WTC11 (cell line): ENCODE results near the gene ZNF518A. TPM values are rescaled to one million over a fixed set of nuclear protein-coding genes. Genes with fewer than 3 reads are reported as not detected.

Experiments
- ATAC-seq: fragments of 200-7000 bp; cut with Tn5 transposase; 2 replicates; pipeline ENCODE4 v1.10.0; 2021; ENCODE audit warnings: mild to moderate bottlenecking, moderate library complexity
- CTCF ChIA-PET: fragments of 300-600 bp; sonication (Branson Sonifier 250); formaldehyde crosslinking; loops from one replicate; lab custom pipeline; 2021; ENCODE audit warnings: antibody characterized with exemption; lab: Charles Lee
- POLR2A ChIA-PET: fragments of 350-600 bp; sonication (Branson Sonifier 250); formaldehyde crosslinking; loops from one replicate; lab custom pipeline; 2021; ENCODE audit warnings: antibody characterized with exemption; lab: Charles Lee
- DNase-seq: peaks from one replicate; pipeline ENCODE4 v3.0.0; 2021; ENCODE audit warnings: low spot score
- H3K27ac Mint-ChIP-seq: 2 replicates; pipeline ENCODE4 v1.8.0; 2021; ENCODE audit warnings: mixed read lengths
- H3K27me3 Mint-ChIP-seq: 2 replicates; pipeline ENCODE4 v1.8.0; 2021; ENCODE audit warnings: low read depth, mild to moderate bottlenecking, moderate library complexity, mixed read lengths
- H3K36me3 Mint-ChIP-seq: 2 replicates; pipeline ENCODE4 v1.8.0; 2021; ENCODE audit warnings: mixed read lengths
- H3K4me1 Mint-ChIP-seq: 2 replicates; pipeline ENCODE4 v1.8.0; 2022; ENCODE audit warnings: mixed read lengths
- H3K4me3 Mint-ChIP-seq: 2 replicates; pipeline ENCODE4 v1.8.0; 2021; ENCODE audit warnings: mild to moderate bottlenecking, moderate library complexity, mixed read lengths
- H3K9me3 Mint-ChIP-seq: 2 replicates; pipeline ENCODE4 v1.8.0; 2021; ENCODE audit warnings: mixed read lengths
- ATF6 ChIP-seq: sonication (generic); formaldehyde crosslinking; IDR thresholded peaks from 2 replicates; pipeline ENCODE4 v1.8.1; 2023; ENCODE audit warnings: mild to moderate bottlenecking, missing genetic modification reagents
- FOXJ3 ChIP-seq: sonication (generic); formaldehyde crosslinking; IDR thresholded peaks from 2 replicates; pipeline ENCODE4 v1.9.0; 2021; ENCODE audit warnings: missing genetic modification reagents, mild to moderate bottlenecking, borderline replicate concordance
- FOXP1 ChIP-seq: sonication (generic); formaldehyde crosslinking; IDR thresholded peaks from 2 replicates; pipeline ENCODE4 v1.8.0; 2022; ENCODE audit warnings: missing genetic modification reagents, mild to moderate bottlenecking, moderate library complexity, borderline replicate concordance
- FOXP4 ChIP-seq: sonication (generic); formaldehyde crosslinking; IDR thresholded peaks from 2 replicates; pipeline ENCODE4 v1.8.0; 2022; ENCODE audit warnings: mild to moderate bottlenecking, missing genetic modification reagents
- HMGA2 ChIP-seq: fragments of 250-450 bp; sonication (Bioruptor Pico); IDR thresholded peaks from 2 replicates; pipeline ENCODE4 v1.4.0; 2021; ENCODE audit warnings: mild to moderate bottlenecking, moderate library complexity
- NFATC4 ChIP-seq: fragments of 250-450 bp; sonication (Bioruptor Pico); IDR thresholded peaks from 2 replicates; pipeline ENCODE4 v1.9.0; 2021; ENCODE audit warnings: mild to moderate bottlenecking
- NFYB ChIP-seq: sonication (generic); formaldehyde crosslinking; conservative IDR thresholded peaks from 2 replicates; pipeline ENCODE4 v1.8.0; 2022; ENCODE audit warnings: low read depth, missing genetic modification reagents
- RELA ChIP-seq: sonication (generic); formaldehyde crosslinking; IDR thresholded peaks from 2 replicates; pipeline ENCODE4 v1.8.1; 2022; ENCODE audit warnings: missing genetic modification reagents, mild to moderate bottlenecking, borderline replicate concordance
- SOX15 ChIP-seq: fragments of 250-450 bp; sonication (Bioruptor Pico); IDR thresholded peaks from 2 replicates; pipeline ENCODE4 v1.9.0; 2021; ENCODE audit warnings: mild to moderate bottlenecking
- TP53 ChIP-seq: sonication (generic); formaldehyde crosslinking; IDR thresholded peaks from 2 replicates; pipeline ENCODE4 v1.8.1; 2023; ENCODE audit warnings: mild to moderate bottlenecking, missing genetic modification reagents
- USF2 ChIP-seq: sonication (generic); formaldehyde crosslinking; IDR thresholded peaks from 2 replicates; pipeline ENCODE4 v1.8.1; 2023; ENCODE audit warnings: mild to moderate bottlenecking, missing genetic modification reagents, moderate library complexity
- ZNF219 ChIP-seq: sonication (generic); formaldehyde crosslinking; IDR thresholded peaks from 2 replicates; pipeline ENCODE4 v1.8.0; 2023; ENCODE audit warnings: missing genetic modification reagents, mild to moderate bottlenecking, borderline replicate concordance
- ZNF232 ChIP-seq: sonication (generic); formaldehyde crosslinking; IDR thresholded peaks from 2 replicates; pipeline ENCODE4 v1.8.0; 2022; ENCODE audit warnings: mild to moderate bottlenecking, missing genetic modification reagents
- total RNA-seq: library from RNA; stranded (reverse); gene quantifications from 3 replicates; pipeline ENCODE4 v1.2.3, GENCODE V29; 2021
- TF ChIP-seq, protein P1 (sequence below): sonication (generic); formaldehyde crosslinking; IDR thresholded peaks from 2 replicates; pipeline ENCODE4 v1.8.0; 2022; ENCODE audit warnings: mild to moderate bottlenecking, missing genetic modification reagents
- TF ChIP-seq, protein P2 (sequence below): sonication (generic); formaldehyde crosslinking; IDR thresholded peaks from 2 replicates; pipeline ENCODE4 v1.8.1; 2022; ENCODE audit warnings: mild to moderate bottlenecking, moderate library complexity, missing genetic modification reagents

ZNF518A gene
- total RNA-seq, 1 experiment from 2014 or later: 29.9 TPM

GRCh38 chr10:96137567-96137966 lies 7.5 kb downstream of the ZNF518A start:
- Mint-ChIP-seq H3K4me1 (peaks cover 18% of the 10 kb centered on the region), H3K36me3 (peaks cover 55% of the 10 kb centered on the region), H3K27me3 (no peaks in the 10 kb centered on the region), H3K4me3 (no peak overlapping the region), H3K27ac (peak overlapping the region; percentile 45), H3K9me3 (no peaks in the 10 kb centered on the region)
- POLR2A ChIA-PET: no interaction called here
- no peak for DNase-seq
- TF ChIP-seq FOXP4 (CRISPR knock-in tag) (no peak), FOXJ3 (CRISPR knock-in tag) (no peak), NFATC4 (no peak), USF2 (CRISPR knock-in tag) (no peak), FOXP1 (CRISPR knock-in tag) (no peak)
- TF ChIP-seq, protein P1, sequence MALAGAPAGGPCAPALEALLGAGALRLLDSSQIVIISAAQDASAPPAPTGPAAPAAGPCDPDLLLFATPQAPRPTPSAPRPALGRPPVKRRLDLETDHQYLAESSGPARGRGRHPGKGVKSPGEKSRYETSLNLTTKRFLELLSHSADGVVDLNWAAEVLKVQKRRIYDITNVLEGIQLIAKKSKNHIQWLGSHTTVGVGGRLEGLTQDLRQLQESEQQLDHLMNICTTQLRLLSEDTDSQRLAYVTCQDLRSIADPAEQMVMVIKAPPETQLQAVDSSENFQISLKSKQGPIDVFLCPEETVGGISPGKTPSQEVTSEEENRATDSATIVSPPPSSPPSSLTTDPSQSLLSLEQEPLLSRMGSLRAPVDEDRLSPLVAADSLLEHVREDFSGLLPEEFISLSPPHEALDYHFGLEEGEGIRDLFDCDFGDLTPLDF (CRISPR knock-in tag): no peak
- CTCF ChIA-PET: interaction anchor here (1.3 kb wide), 1 partner anchor 121 kb away, joined by 3 read pairs; no protein-coding TSS in a partner anchor
- no peak for ATAC-seq

- Mint-ChIP-seq H3K4me3 (no peak overlapping the region), H3K27ac (peak overlapping the region; percentile 45; the same call in 1 of the 2 replicates), H3K36me3 (peaks cover 55% of the 10 kb centered on the region), H3K4me1 (peaks cover 18% of the 10 kb centered on the region), H3K9me3 (no peaks in the 10 kb centered on the region), H3K27me3 (no peaks in the 10 kb centered on the region)
- ChIA-PET POLR2A (no interaction called here), CTCF (interaction anchor here (1.3 kb wide), 1 partner anchor 121 kb away, joined by 3 read pairs; no protein-coding TSS in a partner anchor)
- no peak for ATAC-seq
- DNase-seq: no peak
- TF ChIP-seq TP53 (no peak), NFATC4 (no peak), ZNF219 (CRISPR knock-in tag) (no peak), ZNF232 (CRISPR knock-in tag) (no peak), NFYB (no peak), HMGA2 (CRISPR knock-in tag) (no peak)
Measured at GRCh38 chr10:96138102-96138501, 8.0 kb downstream of the ZNF518A start.

DNA sequence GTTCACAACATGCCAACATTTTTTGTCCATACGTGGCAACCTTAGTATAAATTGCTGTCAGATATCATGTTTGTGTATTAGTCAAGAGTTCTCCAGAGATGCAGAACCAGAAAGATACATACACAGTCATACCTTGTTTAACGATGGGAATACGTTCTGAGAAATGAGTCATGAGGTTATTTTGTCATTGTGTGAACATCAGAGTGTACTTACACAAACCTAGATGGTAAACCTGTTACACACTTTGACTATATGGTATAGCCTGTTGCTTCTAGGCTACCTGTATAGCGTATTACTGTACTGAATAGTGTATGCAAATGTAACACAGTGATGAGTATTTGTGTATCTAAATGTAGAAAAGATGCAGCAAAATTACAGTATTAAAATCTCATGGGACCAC lies 22.3 kb downstream of the ZNF518A start:
- DNase-seq (no peak), ATAC-seq (no peak)
- Mint-ChIP-seq H3K36me3 (peaks cover 57% of the 10 kb centered on the region), H3K27ac (no peak overlapping the region), H3K4me3 (no peak overlapping the region), H3K9me3 (no peaks in the 10 kb centered on the region), H3K4me1 (no peaks in the 10 kb centered on the region), H3K27me3 (no peaks in the 10 kb centered on the region)
- no peak for TF ChIP-seq RELA
- TF ChIP-seq ATF6 (CRISPR knock-in tag): no peak
- no peak for TF ChIP-seq FOXP1 (CRISPR knock-in tag)
- TF ChIP-seq SOX15: no peak
- TF ChIP-seq, protein P2, sequence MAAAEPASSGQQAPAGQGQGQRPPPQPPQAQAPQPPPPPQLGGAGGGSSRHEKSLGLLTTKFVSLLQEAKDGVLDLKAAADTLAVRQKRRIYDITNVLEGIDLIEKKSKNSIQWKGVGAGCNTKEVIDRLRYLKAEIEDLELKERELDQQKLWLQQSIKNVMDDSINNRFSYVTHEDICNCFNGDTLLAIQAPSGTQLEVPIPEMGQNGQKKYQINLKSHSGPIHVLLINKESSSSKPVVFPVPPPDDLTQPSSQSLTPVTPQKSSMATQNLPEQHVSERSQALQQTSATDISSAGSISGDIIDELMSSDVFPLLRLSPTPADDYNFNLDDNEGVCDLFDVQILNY (CRISPR knock-in tag): no peak
- no peak for TF ChIP-seq HMGA2 (CRISPR knock-in tag)
- CTCF ChIA-PET: no interaction called here
- POLR2A ChIA-PET: no interaction called here
